Measurements from ENCODE around the gene RAB33A. TPM values are rescaled to one million over a fixed set of nuclear protein-coding genes. Genes with fewer than 3 reads are reported as not detected.
A peak's percentile ranks its signal among the peaks of the same experiment; 100 is the strongest.

Gene RAB33A
- total and polyA plus RNA-seq, 9 of the 15 experiments (the other 6 are each of a cell fraction or from before 2014, with no cell fraction given), result 0.04 to 0.20 (median 0.06) TPM; not detected in 4

DNA sequence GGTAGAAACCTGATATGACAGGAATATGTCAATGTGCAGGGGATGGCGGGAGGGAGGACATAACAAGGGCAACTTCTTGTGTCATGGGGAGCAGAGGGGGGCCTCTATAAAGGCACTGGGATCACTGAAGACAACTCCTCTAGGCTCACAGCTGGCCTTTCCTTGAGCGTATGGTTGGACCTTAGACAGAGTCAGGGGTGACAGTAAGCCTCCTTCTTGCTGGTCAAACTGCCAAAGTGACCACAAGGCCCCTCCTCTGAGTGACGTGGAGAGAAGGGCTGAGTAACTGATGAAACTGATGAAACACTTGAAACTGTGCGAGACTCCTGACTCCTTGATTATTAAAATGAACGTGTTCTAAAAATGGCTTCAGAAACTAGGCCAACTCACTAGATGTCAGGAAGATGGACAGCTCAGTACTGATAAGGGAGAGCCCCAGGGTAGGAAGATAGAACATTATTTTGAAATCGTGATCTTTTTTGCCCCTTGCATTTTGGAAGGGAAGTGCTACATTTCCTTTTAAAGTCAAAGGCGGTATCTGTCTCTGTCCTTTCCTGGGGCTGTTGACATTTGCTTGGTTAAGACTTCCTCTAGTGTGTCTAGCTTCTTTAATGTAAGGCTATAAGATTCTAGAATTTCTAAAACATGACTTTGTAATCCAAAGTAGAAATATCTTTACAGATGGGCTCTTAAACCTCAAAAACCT, 1.6 kb downstream of the RAB33A start (continued):
- no peak for TF ChIP-seq HSF4 (CRISPR knock-in tag; IDR thresholded peaks at IDR 0.05; ENCODE audit: borderline replicate concordance)
- peak; percentile 36; the same call in 1 of the 2 replicates for TF ChIP-seq DMBX1 (CRISPR knock-in tag; IDR thresholded peaks at IDR 0.05; ENCODE audit: borderline replicate concordance)
- peak; percentile 13; the same call in 1 of the 2 replicates for TF ChIP-seq CBFA2T3 (IDR thresholded peaks at IDR 0.05)
- peak; percentile 8; the same call in 1 of the 2 replicates for TF ChIP-seq PHF8 (IDR thresholded peaks at IDR 0.05; ENCODE audit: borderline replicate concordance, low read length)
- no peak for TF ChIP-seq ZBTB17 (CRISPR knock-in tag; IDR thresholded peaks at IDR 0.05)
- TF ChIP-seq, protein P1, sequence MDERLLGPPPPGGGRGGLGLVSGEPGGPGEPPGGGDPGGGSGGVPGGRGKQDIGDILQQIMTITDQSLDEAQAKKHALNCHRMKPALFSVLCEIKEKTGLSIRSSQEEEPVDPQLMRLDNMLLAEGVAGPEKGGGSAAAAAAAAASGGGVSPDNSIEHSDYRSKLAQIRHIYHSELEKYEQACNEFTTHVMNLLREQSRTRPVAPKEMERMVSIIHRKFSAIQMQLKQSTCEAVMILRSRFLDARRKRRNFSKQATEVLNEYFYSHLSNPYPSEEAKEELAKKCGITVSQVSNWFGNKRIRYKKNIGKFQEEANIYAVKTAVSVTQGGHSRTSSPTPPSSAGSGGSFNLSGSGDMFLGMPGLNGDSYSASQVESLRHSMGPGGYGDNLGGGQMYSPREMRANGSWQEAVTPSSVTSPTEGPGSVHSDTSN (CRISPR knock-in tag; IDR thresholded peaks at IDR 0.05; ENCODE audit: low read depth), result peak; percentile 66
- TF ChIP-seq, protein P1 (tag; conservative IDR thresholded peaks at IDR 0.05; ENCODE audit: low read depth), result peak; percentile 94
- TF ChIP-seq, protein P2, sequence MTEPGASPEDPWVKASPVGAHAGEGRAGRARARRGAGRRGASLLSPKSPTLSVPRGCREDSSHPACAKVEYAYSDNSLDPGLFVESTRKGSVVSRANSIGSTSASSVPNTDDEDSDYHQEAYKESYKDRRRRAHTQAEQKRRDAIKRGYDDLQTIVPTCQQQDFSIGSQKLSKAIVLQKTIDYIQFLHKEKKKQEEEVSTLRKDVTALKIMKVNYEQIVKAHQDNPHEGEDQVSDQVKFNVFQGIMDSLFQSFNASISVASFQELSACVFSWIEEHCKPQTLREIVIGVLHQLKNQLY (CRISPR knock-in tag; conservative IDR thresholded peaks at IDR 0.05), result no peak
- TF ChIP-seq BRD4 (IDR thresholded peaks at IDR 0.05), result 0 out of 2 replicates have a peak, but pooled peaks have one; percentile 82
- TF ChIP-seq BACH1 (tag; IDR thresholded peaks at IDR 0.05), result peak; percentile 62; the same call in 1 of the 2 replicates
- peak; percentile 40; the same call in 1 of the 2 replicates for TF ChIP-seq OTX1 (CRISPR knock-in tag; IDR thresholded peaks at IDR 0.05)
- TF ChIP-seq BDP1 (IDR thresholded peaks at IDR 0.05; ENCODE audit: insufficient read depth, insufficient read length), result no peak
- TF ChIP-seq, protein P3, sequence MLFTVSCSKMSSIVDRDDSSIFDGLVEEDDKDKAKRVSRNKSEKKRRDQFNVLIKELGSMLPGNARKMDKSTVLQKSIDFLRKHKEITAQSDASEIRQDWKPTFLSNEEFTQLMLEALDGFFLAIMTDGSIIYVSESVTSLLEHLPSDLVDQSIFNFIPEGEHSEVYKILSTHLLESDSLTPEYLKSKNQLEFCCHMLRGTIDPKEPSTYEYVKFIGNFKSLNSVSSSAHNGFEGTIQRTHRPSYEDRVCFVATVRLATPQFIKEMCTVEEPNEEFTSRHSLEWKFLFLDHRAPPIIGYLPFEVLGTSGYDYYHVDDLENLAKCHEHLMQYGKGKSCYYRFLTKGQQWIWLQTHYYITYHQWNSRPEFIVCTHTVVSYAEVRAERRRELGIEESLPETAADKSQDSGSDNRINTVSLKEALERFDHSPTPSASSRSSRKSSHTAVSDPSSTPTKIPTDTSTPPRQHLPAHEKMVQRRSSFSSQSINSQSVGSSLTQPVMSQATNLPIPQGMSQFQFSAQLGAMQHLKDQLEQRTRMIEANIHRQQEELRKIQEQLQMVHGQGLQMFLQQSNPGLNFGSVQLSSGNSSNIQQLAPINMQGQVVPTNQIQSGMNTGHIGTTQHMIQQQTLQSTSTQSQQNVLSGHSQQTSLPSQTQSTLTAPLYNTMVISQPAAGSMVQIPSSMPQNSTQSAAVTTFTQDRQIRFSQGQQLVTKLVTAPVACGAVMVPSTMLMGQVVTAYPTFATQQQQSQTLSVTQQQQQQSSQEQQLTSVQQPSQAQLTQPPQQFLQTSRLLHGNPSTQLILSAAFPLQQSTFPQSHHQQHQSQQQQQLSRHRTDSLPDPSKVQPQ (CRISPR knock-in tag; IDR thresholded peaks at IDR 0.05; ENCODE audit: borderline replicate concordance), result no peak
- no peak for TF ChIP-seq MED1 (CRISPR knock-in tag; IDR thresholded peaks at IDR 0.05; ENCODE audit: borderline replicate concordance)
- TF ChIP-seq FOXP1 (CRISPR knock-in tag; IDR thresholded peaks at IDR 0.05), result no peak
- no peak for TF ChIP-seq ZNF146 (CRISPR knock-in tag; IDR thresholded peaks at IDR 0.05; ENCODE audit: unreplicated experiment)
- no peak for TF ChIP-seq ZKSCAN1 (IDR thresholded peaks at IDR 0.05; ENCODE audit: low read depth, low read length)
- TF ChIP-seq SMAD4 (CRISPR knock-in tag; conservative IDR thresholded peaks at IDR 0.05), result peak; percentile 79
- peak; percentile 86 for TF ChIP-seq NFRKB (IDR thresholded peaks at IDR 0.05; ENCODE audit: low read depth)
- no peak for TF ChIP-seq NCOA6 (IDR thresholded peaks at IDR 0.05)
- TF ChIP-seq HDGF (IDR thresholded peaks at IDR 0.05), result no peak; the same call in 1 of the 2 replicates
- peak in 1 of 2 experiments; percentile 64; a peak in 1 of 4 replicates for TF ChIP-seq TRIM24 (IDR thresholded peaks at IDR 0.05)
- TF ChIP-seq RBM34 (IDR thresholded peaks at IDR 0.05; ENCODE audit: borderline replicate concordance, insufficient read depth, low read length), result no peak
- no peak for TF ChIP-seq NFYB (IDR thresholded peaks at IDR 0.05; ENCODE audit: extremely low read depth, insufficient read length)

Measured in K562 (cell line).